Activated T-cell treated with anti-CD3 and anti-CD28 coated beads, Interleukin-2, amount 50 U/mL, for 1 hour (primary cell): ENCODE results near the gene ULBP3.

Experiments
- DNase-seq: peaks from one replicate; pipeline ENCODE4 v3.0.0-alpha.2; 2020

ULBP3 gene

DNA sequence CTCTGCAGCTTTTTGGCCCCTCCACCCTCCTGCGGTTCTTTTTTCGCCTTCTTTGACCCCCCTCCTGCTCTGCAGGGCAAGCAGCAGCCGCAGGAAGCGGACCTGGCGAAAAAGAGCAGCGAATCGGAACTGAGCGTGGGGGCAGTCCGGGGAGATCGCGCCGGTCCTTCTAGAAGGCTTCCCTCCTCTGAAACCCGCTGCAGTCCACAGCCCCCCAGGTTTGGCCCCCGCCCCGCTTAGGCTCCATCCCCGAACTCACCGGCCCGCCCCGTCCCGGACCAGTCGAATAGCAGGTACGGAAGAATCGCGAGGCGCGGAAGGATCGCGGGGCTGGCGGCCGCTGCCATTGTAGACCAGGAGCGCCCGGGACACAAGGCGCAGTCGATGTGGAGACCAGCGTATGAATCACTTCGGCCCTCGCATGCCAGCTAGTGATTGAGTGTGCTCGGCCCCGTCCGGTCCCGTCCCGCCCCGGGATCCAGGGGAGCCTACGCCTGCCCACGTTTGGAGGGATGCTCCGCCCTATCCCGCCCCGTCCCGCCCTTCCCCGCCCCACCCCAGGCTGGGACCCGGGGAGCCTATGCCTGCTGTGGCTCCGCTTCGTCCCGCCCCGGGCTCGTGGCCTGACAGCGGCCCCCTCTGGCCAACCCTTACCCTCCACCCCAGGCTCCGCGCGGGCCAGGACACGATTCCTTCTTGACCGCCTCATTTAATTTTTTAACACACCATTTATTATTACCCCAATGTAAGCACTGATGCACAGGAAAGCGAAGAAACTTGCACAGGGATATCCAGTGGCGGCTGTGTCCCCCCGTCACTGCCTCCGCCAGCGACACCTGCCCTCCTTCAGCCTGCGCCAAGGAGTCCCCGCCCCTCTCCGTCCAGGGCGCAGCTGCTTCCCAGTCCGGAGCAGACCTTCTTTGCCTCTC, at the start of gene ULBP3:
TSS of gene ULBP3 (minus strand) at position 402 of the 929 bp plus-strand sequence. CDS start at position 347, 55 bp downstream.
- peak; percentile 73 for DNase-seq

- DNase-seq = no peak
Measured at GRCh38 chr6:150118627-150119026, 49.7 kb upstream of the ULBP3 start.

GRCh38 chr6:150118203-150118602, 49.3 kb upstream of the ULBP3 start:
- DNase-seq = no peak

DNA sequence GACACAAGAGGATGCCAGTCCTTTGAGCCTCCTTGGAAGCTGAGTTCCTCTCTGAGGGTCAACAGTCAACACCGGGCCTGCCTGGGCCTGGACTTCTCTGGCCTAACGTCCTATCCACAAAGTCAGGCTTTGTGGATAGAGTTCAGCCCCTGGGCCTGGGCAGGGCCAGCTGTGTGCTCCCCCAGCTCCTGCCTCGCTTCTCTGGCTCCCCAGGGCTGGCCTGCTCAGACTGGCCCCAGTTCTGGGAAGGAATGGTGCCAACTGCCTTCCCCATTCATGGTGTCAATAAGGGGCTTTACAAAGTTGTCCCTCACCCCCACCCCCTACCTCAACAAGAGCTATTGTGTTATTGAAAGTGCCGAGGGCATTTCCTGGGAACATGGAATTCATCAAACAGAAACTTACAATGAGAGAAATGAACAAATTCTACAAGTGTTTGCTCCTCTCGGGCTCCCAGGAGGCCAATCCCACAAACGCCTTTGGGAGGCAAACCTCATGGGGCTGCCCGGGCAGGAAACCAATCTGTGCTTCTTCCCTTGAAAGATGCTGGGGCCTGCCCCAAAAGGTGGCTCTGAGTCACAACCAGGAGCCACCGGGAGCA, 47.4 kb upstream of the ULBP3 start:
- no peak for DNase-seq

DNA sequence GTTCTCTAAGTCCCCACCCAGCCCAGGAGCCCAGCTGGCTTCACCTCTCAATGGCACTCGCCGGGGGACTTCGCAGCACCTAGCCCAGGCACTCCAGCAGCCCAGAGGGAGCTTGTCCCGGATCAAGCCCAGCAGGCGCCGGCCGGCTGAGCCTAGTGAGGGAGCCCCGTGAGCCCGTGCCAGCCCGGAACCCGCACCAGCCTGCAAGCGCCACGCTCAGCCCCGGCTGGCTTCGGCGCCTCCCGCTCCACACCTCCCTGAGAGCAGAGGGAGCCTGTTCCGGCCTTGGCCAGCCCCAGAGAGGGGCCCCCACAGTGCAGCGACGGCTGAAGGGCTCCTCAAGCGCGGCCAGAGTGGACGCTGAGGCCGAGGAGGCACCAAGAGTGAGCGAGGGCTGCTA, 46.8 kb upstream of the ULBP3 start:
- DNase-seq = no peak

DNA sequence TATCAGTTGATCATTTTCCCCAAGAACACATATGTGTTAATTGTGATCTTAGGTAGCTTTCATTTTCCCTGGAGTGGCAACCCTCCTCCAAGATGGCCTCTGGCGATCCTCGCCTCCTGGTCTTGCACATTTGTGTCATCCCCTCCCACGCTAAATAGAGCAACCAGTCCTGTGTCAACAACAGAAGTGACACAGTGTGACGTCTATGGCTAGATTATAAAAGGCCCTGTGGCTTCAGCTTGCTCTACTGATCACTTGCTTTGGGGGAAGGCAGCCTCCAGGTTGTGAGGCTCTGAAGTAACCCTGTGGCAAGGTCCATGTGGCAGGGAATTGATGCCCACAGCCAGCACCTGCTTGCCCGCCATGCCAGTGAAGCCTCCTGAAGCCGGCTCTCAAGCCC, 43.3 kb upstream of the ULBP3 start:
- DNase-seq = no peak

- DNase-seq = no peak
Measured at GRCh38 chr6:150102750-150103270, 33.9 kb upstream of the ULBP3 start.

- DNase-seq = no peak
Measured at GRCh38 chr6:150100745-150101144, 31.8 kb upstream of the ULBP3 start.

DNA sequence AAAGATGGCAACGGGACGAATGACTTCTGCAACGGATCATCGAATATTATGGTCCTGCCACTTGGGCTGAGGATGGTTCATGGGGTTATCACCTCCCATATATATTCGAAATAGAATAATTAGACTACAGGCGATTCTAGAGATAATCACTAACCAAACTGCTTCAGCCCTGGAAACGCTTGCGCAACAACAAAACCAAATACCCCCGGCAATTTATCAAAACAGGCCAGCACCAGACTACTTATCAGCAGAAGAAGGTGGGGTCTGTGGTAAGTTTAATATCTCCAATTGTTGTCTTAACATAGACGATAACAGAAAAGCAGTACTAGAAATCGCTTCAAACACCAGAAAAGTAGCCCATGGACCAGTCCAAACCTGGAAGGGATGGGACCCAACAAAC, 31.0 kb upstream of the ULBP3 start:
- DNase-seq = no peak

- DNase-seq = no peak
Measured at GRCh38 chr6:150099546-150099945, 30.6 kb upstream of the ULBP3 start.

GRCh38 chr6:150098155-150098554, 29.2 kb upstream of the ULBP3 start:
- DNase-seq = no peak

GRCh38 chr6:150093397-150093796, 24.5 kb upstream of the ULBP3 start:
- no peak for DNase-seq

GRCh38 chr6:150091476-150091875, 22.6 kb upstream of the ULBP3 start:
- no peak for DNase-seq

GRCh38 chr6:150090328-150090727, 21.4 kb upstream of the ULBP3 start:
- DNase-seq = no peak

DNA sequence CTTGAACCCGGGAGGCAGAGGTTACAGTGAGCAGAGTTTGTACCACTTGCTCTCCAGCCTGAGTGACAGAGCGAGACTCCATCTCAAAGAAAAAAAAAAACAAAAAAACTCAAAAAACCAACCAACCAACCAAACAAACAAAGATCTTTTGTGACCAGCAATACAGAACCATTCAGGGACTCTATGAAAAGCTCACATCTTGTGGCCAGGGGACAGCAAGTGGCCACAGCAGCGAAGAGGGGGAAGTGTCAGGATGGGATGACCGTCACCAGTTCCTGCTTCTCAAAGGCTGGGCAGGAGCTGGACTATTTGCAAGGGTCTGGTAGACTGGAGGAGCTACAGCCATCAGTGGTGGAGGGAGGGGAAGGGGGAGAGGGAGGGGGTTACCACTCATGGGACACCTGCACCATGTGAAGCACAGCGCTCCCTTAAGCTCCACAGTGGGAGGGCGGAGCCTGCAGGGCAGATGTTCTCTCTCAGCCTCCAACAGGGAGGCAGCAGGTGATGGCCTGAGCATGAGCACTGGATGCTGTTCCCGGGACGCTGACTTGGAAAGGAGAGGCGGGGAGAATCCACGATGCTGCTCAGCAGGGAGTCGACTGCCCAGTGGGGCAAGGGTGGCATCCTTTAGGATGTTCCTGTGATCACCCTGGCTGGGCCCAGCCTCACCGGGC, 19.7 kb upstream of the ULBP3 start:
- no peak for DNase-seq

DNA sequence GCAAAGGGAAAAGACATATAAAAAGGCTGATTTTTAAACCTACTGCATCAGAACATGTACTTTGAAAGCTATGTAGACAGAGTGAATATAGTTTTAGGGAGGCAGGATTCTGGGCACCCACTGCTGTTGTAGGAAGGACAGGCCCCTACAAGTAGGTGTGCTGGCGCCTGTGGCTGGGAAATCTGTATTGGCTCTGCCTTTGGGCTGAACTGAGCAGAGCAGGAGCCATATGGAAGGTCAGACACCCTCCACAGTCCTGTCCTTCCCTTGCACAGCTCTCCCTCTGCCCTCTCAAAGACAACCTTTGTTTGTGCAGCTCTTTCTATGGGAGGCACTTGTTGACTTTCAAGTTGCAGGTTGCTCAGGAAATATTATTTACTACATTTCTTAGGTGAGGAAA, 18.4 kb upstream of the ULBP3 start:
- no peak for DNase-seq

DNA sequence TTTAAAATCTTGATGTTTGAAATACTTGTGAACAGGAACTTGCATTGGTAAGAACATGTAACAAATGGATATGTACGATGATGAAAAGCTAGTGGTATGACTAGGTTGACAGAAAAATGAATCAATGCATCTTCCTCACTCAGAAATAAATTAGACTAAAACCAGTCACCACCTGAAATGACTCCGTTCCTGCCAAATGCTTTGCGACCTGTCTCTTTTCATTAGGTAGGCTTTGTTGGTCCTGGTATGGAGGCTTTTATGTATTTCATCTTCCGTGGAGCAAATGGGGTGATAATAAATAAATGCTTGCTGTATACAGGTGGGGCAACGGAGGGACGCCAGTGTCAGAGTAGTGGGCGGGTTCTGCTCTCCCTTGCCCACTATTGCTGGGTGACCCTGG, 17.1 kb upstream of the ULBP3 start:
- DNase-seq = no peak

- DNase-seq = no peak
Measured at GRCh38 chr6:150084426-150084825, 15.5 kb upstream of the ULBP3 start.

- DNase-seq = no peak
Measured at GRCh38 chr6:150083839-150084238, 14.9 kb upstream of the ULBP3 start.

GRCh38 chr6:150081702-150082101, 12.8 kb upstream of the ULBP3 start:
- no peak for DNase-seq

DNA sequence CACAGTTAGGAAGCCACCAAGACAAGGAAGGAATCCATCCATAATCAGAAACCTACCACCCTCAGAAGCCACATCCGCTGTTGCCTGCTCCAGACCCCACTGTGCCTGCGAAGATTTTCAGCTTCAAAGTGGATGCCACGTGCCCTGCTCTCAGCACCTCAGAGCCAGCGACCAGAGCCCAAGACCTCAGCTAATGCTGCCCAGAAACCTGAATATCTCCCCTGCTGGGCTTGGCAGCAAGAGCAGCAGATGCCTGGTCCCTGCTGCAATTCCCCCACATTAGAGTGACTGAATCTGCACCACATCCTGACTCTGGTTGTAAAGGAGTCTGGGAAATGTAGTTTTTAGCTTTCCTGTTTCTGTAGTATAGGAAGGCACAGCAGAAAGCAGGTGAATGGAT, 10.7 kb upstream of the ULBP3 start:
- no peak for DNase-seq

DNA sequence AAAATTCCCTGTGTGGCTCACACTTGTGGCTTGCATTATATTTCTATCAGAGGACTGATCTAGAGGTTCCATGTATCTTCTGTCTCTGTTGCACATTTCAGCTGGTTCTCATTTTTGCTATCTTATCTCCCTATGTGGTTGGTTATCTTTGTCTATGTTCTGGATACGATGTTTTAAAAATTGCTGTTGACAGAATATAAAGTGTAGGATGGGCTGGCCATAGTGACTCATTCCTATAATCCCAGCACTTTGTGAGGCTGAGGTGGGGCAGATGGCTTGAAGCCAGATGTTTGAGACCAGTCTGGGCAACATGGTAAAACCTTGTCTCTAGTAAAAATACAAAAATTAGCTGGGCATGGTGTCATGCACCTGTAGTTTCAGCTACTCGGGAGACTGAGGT, 9.9 kb upstream of the ULBP3 start:
- DNase-seq = no peak

DNA sequence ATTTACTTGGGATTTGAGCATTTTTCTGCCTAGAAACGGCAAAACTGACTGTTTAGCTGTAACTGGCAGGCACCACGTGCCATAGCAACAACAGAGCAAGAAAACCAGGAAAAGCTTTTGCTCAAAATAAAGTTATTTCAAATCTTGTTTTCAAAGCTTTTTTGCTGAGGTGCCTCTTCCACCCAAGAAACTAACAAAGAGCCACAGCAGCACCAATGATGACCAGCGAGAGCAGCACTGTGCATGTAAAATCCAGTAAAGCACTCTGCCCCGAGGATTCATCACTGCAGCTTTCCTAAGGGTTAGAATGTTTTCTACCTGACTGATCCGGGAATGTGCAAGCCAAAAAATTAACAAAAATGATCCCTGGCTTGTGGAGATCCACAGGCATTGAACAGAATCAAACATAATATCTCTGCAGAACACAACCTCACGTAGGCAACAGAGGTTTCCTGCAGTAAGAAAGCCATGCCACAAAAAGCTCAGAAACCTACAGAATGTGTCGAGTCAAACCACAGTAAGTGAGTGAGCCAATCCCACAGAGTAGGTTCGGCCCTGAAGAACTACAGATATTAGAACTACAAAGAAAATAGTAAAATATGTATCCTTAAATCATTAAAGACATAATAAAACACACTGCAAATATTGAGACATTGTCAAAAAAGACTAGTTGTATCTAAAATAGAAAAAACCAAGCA, 7.4 kb upstream of the ULBP3 start:
- DNase-seq = no peak
